ENCODE measurements around the gene CTNND1.

Gene CTNND1

DNA sequence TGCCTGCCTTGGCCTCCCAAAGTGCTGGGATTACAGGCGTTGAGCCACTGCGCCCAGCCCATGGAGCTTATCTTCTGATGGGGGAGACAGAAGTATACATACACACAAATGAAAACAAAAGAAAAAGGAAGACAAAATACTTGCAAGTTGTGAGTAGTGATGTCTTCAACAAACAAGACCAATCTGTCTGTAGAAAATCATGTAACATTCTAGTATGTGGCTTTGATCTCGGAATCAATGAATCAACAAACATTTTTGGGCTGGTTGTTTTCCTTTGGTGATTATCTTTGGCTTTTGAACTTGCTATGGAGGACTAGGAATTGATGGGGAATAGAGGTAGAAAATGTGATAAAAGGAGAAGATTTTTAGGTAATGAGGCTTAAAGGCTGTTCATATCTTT lies 3.4 kb upstream of the CTNND1 start:
- DNase-seq (ENCODE audit: low read depth in 3 of 3, low spot score in 1 of 3) = no peak

- no peak for DNase-seq (ENCODE audit: low read depth in 3 of 3, low spot score in 1 of 3)
These were observed 746 bp downstream of the CTNND1 start for GRCh38 chr11:57762235-57762861.

- DNase-seq (ENCODE audit: low read depth in 3 of 3, low spot score in 1 of 3) = no peak
These were observed 2.0 kb downstream of the CTNND1 start for GRCh38 chr11:57763568-57763967.

DNA sequence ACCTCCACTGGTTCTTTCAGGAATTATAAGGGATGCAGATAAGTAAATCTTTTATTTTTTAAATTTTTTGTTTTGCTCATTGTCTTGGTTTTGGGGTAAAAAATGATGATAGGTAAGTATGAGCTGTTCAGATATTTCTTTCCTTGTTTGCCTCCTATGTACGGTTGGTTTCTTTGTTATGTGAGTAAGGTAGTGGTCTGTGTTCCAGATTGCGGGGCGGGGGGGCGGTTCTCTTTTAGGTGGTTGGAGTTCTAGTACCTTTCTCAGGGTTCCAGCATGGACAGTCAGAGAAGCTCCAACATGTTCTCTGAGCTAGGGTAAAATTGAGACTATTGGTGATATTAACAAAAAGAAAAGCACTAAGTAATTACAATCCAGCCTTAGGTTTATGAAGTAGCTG lies 2.4 kb downstream of the CTNND1 start:
- DNase-seq (ENCODE audit: low read depth in 3 of 3, low spot score in 1 of 3) = no peak

- no peak for DNase-seq (ENCODE audit: low read depth in 3 of 3, low spot score in 1 of 3)
These were observed 3.0 kb downstream of the CTNND1 start for GRCh38 chr11:57764566-57764965.

DNA sequence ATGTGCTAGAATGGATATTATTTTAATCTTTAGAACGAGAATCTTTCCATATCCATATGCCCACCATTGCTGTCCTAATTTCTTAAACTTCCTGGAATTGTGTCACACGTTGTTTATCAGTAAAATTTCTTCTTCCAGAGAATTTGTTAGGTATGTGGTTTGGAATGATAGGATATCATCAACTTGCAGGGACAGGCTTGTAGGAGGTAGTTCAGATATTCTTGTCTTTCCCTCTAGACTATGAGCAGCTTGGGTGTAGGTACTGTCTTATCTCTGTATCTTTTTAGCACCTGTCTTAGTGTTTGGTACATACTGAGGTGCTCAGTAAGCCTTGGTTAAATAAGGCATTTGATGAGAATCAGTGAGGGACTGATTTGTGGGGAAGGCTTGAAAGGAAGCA lies 3.4 kb downstream of the CTNND1 start:
- DNase-seq (ENCODE audit: low read depth in 3 of 3, low spot score in 1 of 3) = no peak

DNA sequence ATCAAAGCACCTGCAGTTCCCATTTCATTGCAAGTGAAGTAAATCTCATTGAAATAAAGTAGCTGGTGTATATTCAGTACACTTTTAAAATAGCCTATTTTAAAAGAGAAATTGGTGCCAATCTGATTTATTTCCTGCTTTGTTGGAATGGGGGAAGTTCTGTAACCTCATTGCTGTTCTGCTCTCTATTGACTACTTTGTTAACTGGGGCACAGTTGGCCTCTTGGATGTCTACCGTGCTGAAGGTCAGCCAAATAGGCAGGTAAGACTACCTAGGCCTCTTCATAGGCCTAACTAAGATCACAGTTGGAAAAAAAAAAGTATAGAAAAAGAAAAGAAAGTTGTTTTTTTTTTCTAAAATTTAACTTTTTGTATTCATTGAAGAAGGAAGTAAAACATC lies 9.2 kb downstream of the CTNND1 start:
- no peak for DNase-seq (ENCODE audit: low read depth in 3 of 3, low spot score in 1 of 3)

- DNase-seq (ENCODE audit: low read depth in 3 of 3, low spot score in 1 of 3) = no peak
These were observed 9.8 kb downstream of the CTNND1 start for GRCh38 chr11:57771365-57771764.

DNA sequence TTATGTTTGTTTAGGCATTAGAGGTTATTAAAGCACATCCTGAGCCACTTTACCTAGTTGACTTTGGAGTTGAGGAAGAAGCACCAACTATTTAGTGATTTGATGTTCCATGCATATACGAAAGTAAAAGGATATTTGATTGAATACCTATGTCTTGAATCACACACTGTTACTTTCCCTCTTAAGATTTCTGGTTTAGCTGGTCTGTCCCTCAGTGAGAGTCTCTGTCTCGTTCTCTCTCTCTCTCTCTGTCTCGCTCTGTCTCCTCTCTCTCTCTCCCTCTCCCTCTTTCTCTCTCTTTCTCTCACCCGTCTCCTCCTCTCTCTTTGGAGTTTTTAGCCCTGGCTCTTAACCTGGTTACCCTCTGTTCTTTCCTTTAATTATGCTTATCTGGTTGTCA lies 11.0 kb downstream of the CTNND1 start:
- no peak for DNase-seq (ENCODE audit: low read depth in 3 of 3, low spot score in 1 of 3)

DNA sequence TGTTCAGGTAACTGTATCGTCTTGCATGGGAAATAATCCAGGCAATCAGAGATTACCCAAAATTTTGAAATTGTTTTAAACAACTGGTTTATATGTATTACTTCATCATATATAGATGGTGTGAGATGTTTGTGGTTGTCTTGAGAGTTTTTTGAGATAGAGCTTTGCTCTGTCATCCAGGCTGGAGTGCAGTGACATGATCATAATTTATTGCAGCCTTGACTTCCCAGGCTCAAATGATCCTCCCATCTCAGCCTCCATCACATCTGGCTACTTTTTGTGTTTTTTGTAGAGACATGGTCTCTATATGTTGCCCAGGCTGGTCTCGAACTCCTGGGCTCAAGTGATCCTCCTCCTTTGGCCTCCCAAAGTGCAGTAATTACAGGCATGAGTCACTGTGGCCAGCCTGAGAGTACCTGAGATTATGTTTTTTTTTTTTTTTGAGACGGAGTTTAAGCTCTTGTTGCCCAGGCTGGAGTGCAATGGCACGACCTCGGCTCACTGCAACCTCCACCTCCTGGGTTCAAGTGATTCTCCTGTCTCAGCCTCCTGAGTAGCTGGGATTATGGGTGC lies 11.5 kb downstream of the CTNND1 start:
- no peak for DNase-seq (ENCODE audit: low read depth in 3 of 3, low spot score in 1 of 3)

GRCh38 chr11:57775491-57775890 lies 13.9 kb downstream of the CTNND1 start:
- DNase-seq (ENCODE audit: low read depth in 3 of 3, low spot score in 1 of 3) = no peak

DNA sequence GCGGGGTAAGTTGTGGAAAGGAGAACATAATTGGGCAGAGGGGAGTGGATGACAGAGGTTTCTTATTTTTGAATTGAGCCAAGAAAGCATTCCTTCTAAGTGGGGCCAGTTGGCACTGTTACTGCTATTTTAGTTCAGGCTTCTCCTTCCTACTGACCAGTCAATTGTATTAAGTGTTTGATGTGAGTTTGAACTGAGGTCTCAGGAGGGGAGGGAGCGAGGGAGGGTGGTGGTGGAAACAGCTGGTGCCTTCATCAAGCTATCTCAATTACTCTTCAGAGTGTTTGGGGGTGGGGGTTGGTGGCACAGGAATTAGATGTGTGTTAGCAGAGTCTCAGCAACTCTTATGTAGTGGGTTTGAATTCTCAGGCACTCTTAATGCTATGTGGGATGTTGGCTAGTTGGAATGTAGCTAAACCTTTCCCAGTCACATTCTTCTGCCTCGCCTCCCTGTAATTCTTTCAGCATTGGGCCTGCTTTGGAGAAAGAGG lies 14.5 kb downstream of the CTNND1 start:
- DNase-seq (ENCODE audit: low read depth in 3 of 3, low spot score in 1 of 3) = no peak

DNA sequence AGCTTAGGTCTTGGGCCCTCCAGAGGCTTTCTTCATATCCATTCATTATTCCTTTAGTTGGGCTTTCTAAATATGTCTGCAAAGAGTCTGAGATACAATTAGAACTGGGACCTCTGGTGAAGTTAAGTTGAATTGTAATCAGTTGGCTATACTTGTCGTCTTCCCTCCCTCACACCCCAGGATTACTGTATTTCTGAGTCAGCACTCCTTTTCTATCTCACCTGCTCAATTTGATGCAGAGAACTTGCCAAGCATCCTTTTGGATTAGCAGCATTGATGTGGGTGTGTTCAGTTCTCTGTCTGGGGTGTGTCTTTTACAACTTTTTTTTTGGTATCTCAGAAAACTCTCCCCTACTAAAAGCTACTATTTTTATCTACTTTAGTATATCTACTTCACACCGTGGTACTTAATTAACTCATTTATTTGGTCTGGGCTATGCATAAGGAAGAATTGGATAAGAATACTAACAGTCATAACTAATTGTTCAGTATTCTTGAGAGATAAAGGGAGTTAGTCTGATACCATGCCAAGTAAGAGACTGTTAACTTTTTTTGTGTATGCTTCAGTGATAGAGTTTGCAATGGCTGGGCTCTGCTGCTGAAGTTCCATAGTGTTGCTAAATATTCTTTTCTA lies 15.1 kb downstream of the CTNND1 start:
- DNase-seq (ENCODE audit: low read depth in 3 of 3, low spot score in 1 of 3) = no peak

DNA sequence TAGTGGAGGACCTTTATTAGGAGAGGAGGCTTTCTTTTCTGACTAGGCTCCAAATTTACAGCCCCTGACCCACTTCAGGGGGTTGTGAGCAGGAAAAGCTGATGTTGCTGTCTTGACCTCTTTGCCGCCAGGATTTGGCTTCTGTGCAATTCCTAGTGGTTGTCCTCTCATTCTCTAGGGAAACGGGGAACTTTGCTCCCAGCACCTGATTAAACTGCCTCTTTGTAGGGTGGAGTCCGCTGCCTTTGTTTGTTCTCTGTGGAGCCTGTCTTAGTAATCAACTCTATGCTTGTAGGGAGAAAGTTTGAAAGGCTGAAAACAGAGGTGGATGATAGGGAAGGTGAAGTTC lies 16.3 kb downstream of the CTNND1 start:
- no peak for DNase-seq (ENCODE audit: low read depth in 3 of 3, low spot score in 1 of 3)

- DNase-seq (ENCODE audit: low read depth in 3 of 3, low spot score in 1 of 3) = no peak
These were observed 16.9 kb downstream of the CTNND1 start for GRCh38 chr11:57778318-57779037.

GRCh38 chr11:57779276-57779675 lies 17.7 kb downstream of the CTNND1 start:
- no peak for DNase-seq (ENCODE audit: low read depth in 3 of 3, low spot score in 1 of 3)

DNA sequence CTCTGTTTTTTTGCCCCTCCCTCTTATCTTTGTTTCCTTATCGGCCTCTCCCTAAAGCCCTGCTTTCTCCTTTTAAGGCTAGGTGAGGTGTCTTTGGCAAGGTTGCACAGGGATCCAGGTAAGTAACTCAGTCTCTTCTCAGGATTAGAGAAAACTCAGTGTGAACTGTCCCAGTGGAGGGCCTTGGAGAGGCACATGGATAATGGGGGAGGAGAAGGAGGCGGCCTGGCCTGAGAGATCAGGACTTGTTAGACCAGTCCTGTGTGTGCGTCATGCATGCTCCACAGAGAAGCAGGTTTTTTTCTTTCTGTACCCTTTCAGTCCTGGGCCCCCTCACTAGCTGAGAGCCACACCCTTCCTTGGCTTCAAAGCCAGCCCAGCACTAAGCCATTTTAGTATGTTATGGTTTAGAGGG lies 19.9 kb downstream of the CTNND1 start:
- no peak for DNase-seq (ENCODE audit: low read depth in 3 of 3, low spot score in 1 of 3)

DNA sequence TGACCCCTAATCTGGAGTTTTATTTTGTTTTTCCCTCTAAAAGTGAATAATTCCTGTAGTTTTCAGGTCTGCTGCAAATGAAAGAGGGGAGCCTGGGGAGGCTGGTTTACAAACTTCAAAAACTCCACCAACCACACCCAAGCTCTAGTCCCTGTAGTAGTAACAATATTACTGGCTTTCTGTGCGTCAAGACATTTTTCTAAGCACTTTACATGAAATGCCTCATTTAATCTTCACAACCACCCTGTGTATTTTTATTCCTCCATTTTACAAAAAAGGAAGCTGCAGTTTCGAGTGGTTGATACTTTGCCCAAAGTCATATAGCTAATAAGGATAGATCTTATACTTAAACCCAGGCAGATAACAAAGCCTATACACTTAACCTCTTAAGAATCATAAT lies 23.5 kb downstream of the CTNND1 start:
- no peak for DNase-seq (ENCODE audit: low read depth in 3 of 3, low spot score in 1 of 3)

- DNase-seq (ENCODE audit: low read depth in 3 of 3, low spot score in 1 of 3) = no peak
These were observed 24.8 kb downstream of the CTNND1 start for GRCh38 chr11:57786436-57786835.

GRCh38 chr11:57787006-57787604 lies 25.5 kb downstream of the CTNND1 start:
- no peak for DNase-seq (ENCODE audit: low read depth in 3 of 3, low spot score in 1 of 3)

DNA sequence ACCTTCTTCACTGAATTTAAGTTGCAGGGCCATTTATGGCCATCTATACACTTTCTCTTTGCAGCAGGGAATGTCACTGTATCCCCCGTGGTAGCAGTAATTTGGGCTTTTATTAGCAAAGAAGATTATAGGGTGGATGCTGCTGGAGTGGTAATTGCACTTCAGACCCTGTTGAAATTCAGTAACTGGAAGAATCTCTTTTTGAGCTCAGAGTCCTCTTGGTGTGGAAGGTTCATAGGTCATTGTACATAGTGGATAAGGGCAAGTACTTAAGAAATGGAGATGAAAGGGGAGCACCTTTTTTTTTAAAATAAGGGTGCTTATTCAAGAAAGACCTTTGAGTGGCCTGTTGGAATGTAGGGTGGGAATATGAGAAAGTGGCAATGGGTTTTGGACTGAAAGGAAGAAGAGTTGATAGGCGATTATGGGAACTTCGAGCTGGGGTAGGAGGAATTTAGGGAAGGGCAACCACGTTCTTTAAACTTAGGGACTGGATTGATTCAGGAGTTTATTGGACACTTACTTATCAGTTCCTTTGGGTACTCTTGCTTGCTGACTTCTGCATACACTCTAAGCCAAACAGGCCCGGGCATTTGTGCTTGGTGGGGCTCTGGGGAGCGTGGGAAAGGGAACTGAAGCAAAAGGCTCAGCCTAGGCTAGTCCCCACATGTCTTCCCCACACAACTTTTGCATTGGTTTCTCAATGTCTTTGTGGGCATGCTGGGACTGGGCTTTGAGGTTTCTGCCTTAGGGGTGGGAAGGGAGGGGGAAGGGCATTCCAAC lies 26.5 kb downstream of the CTNND1 start:
- no peak for DNase-seq (ENCODE audit: low read depth in 3 of 3, low spot score in 1 of 3)
